ENCODE measurements around the gene ITGA5. TPM values are rescaled to one million over a fixed set of nuclear protein-coding genes. Genes with fewer than 3 reads are reported as not detected.

ITGA5 gene
- total RNA-seq, 1 donor from 2014 or later, result 71.1 TPM

DNA sequence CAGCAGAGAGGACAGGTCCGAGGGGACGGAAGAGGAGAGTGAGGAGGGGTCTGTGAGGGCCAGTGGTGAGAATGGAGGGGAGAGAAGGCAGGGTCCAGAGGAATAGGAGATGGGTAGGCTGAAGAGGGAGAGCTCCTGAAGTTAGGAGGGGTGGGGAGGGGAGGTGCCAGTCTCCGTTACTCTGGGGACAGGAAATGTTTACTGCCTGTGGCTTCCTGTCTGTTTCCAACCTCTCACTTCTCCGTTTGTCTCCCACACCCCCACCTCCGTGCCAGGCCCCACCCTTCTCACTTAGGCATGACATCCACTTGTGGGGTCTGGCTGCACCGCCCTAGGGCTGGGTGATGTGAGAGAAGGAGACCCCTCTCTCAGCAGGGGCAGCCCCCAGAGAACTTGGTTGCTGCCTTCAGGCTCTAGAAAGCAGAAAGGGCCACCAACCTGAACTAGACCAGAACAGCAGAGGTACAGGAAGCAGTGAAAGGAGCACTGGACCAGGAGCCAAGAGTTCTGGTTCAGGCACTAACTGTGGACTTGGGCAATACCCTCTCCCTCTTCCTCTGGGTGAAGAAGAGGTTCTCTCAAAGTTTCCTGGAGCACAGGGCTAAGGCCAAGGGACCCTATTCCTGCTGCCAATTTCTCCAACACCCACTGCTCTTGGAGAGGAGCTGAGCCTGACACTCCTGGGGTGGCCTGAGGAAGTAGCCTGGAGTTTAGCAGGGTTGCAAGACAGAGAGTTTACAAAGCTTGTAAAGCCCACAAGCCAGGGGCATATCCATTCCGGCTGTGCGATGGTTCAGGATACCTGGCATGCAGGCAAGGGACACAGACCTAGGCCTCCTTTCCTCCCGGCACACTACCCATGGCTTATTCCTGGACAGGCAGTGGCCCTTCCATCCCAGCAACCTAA is 5.5 kb downstream of the ITGA5 start:
- intact Hi-C loops (cut with micrococcal nuclease), result loop anchor here (1.0 to 10.0 kb wide), 14 partner anchors 8 to 1704 kb away; partner anchors contain the start of genes BLOC1S1, NCKAP1L, RPL41 and TARBP2

DNA sequence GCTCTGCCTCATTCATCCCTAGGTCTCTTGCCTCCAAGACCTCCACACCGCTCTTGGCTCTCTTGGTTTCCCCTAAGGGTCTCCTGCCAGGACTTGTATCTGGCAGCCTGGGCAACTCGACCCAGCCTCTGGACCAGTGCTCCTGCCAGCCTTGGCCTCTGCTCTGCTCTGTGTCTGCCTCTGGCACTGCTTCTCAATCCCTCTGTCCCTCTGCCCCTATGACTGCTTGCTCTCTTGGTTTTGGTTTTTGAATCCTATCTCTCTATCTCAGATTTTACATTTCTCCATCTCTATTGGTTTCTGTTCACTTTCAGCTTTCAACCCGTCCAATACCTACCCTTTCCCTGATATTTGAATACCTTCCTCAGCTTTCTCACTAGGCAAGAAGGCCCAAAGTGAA is 6.3 kb downstream of the ITGA5 start:
- intact Hi-C loops (cut with micrococcal nuclease), result loop anchor here (1.0 to 10.0 kb wide), 14 partner anchors 8 to 1705 kb away; partner anchors contain the start of genes BLOC1S1, NCKAP1L, RPL41 and TARBP2

DNA sequence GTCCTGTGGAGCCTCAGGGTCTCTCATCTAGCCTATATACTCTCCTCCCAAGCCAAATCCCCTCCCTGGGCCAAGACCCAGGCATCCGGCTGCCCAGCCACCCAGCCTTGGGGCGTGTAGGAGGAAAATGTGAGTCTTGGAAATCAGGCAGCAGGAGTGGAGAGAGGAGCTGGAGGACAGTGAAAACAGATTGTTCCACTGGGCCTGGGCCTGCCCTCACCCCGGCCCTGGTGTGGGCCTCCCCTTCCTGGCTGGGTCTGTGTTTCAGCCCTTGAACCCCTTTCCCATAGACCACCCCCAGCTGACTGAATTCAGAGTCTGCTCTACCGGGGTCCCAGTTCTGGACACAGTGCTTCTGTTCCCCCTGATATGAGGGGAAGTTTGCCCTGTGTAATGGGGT is 6.7 kb downstream of the ITGA5 start:
- intact Hi-C loops (cut with micrococcal nuclease), result loop anchor here (2.0 to 10.0 kb wide), 7 partner anchors 34 to 1705 kb away; partner anchors contain the start of genes BLOC1S1, RPL41, TARBP2 and TESPA1

DNA sequence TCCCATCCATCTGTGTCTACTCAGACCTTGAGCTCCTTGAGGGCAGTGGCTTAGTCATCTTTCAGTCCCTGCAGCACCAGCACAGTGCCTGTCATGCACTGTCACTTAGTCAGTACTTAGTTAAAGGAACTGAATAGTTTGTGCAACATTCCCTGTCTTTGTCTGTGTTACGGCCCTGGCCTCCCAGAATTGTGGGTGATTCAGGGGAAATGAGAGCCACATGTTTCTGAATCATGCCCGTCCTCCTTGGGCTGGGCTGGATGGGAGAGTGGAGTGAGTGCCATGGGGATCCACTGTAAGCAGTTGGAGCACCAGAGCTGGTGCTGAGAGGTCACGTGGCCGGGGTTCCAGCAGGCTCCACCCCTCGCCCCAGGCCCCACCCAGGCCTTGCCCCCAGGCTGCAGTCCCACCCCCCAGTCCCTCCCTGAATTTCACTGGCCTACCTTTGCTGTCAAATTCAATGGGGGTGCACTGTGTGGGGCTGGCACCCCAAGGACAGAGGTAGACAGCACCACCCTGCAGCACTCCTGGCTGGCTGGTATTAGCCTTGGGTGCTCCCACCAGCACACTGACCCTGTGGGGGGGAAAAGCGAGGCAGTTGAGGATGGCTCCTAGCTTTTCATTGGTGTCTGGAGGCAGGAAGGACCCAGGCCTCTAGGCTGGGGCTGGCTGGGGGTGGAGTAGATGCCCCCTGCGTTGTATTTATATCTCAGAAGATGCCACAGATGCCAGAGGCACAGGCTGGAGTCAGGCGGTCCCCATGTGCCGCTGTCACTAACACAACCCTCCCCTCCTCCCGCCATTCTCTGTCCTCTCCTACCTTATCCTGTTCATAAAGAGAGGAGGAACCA is 7.5 kb downstream of the ITGA5 start:
- intact Hi-C loops (cut with micrococcal nuclease), result loop anchor here (2.0 to 10.0 kb wide), 7 partner anchors 33 to 1706 kb away; partner anchors contain the start of genes BLOC1S1, RPL41, TARBP2 and TESPA1

DNA sequence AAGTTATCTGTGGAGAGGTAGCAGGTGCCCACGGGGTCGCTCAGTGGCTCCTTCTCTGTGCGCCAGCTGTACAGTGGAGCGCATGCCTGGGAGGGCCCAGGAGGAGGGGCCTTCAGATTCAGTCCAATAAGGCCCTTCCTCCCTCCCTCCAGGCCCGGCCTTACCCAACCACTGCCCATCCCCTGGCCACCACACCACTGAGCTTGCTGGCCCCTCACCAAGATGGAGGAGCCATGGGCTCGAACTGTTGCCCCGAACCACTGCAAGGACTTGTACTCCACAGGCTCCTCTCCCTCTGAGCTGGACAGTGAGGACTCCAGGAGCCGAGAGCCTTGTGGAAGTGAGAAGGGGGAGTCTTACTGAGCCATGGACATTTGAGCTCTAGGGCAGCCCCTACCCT is 9.8 kb downstream of the ITGA5 start:
- intact Hi-C loops (cut with micrococcal nuclease), result no loop called here

DNA sequence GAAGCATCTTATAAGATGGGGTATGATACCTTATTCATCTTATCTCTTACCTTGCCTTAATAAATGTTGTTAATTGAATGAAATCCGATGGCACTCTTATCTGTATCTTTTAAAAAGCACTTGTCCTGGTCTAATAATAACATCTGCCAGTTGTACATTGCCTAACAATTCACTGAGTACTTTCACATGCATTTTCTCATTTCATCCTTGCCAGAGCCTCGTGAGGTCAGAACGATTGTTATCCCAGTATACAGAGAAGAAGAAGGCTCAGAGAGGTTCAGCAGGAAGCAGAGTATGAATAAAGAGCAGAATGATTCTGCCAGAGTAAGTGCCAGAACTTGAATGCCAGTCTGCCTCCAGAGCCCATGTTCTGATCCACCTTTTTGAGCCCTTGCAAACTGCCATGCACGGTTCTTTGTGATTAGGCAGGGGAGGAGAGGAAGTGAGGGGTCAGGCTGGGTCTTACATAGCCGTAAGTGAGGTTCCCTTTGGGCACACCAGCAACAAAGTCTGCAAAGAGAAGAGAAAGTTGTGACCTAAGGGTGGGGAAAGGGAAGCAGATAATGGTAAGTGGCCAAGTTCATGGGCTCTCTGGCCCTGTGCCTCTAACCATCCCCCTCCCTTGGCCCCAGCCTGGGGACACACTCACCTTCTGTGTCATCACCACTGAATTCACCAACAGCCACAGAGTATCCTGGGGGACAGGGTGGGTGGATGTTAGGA is 11.7 kb downstream of the ITGA5 start:
- intact Hi-C loops (cut with micrococcal nuclease), result no loop called here

DNA sequence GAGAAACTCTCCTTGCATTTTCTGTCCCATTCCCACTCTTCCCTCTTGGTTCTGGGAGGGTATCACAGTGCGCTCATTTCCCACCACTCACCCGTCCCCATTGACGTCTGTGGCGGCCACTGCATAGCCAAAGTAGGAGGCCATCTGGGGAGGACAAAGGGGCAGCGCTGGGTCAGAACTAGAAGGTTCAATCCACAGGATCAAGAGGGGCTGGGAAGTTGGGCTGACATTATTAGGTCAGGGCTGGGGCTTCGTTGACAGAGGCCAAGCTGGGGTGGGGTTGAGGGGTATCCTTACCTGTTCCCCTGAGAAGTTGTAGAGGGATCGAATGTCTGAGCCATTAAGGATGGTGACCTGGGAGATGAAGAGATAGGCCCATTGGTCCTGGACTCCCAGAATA is 13.5 kb downstream of the ITGA5 start:
- intact Hi-C loops (cut with micrococcal nuclease), result no loop called here

DNA sequence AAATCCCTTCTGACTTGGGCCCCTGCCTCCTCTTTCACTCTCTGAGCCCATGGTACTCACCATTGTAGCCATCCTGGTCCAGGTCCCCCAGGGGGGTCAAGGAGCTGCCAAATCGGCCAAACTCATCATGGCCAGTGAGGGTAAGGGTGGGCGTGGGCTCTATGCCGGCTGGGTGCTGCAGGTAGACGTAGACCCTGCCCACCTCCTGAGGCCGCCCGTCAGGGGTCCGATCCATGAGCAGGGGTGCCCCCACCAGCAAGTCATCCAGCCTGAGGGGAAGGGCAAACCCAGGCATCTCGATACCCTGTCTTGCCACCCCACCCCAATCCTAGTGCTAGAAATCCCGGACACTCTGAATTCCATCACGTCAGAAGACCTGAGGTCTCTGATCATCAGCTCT is 14.0 kb downstream of the ITGA5 start:
- intact Hi-C loops (cut with micrococcal nuclease), result no loop called here

DNA sequence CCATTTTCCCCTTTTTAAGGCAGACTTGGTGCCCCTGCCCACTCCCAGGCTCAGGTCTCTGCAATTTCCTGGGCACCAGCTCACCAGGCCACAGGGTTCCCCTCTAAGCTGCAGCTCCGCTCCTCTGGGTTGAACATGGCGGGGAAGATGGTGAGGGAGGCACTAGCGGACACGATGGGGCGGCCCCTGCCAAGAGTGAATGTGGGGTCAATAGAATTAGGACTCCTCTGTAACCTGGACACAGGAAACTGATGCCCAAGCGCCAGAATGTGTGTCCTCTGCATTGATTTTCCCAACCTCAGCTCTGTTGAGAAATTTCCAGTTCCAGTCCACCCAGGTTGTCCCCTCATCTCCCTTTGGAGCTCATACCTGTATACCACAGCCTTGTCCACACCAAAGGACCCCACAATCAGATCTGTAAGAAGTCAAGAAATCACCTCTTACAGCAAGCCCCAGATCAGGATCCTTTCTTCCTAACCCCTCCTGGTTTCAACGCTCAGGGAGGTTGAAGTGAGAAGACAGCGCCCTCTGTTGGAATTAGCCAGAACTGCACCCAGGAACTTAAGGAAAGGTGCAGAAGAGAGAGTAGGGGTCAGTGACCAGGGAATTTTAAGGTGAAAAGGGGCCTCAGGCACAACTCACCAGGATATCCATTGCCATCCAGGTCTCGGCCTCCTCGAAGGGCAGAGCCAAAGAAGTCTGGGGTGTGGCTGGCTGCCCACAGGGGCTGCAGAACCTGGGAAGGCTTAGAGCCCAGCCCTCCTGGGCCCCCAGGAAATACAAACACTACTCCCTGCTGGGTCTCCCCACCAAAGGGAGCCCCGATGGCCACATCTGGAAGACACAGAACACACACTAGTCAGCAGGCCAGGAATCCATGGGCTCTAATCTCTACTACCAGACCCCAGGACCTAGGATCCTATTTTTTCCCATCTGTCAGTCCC is 14.7 kb downstream of the ITGA5 start:
- intact Hi-C loops (cut with micrococcal nuclease), result loop anchor here (1.0 kb wide), 2 partner anchors 9 to 35 kb away; no protein-coding TSS in a partner anchor

DNA sequence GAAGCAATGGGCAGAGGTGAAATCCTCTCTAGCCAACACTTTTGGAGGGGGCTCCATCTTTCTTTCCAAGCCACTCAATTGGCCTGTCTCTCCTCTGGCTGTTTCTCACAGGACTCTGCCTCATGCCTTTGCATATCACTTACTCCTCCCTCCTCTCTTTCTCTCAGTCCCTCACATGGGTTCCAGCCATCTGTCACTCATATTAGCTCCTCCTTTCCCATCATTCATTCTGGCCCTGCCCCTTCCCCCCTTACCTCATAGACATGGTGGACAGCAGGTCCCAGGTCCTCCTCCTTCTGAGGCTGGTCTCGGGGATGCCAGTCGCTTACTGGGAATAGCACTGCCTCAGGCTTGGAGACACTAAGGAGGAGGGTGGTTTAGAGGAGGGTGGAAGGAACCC is 17.9 kb downstream of the ITGA5 start:
- intact Hi-C loops (cut with micrococcal nuclease), result no loop called here

DNA sequence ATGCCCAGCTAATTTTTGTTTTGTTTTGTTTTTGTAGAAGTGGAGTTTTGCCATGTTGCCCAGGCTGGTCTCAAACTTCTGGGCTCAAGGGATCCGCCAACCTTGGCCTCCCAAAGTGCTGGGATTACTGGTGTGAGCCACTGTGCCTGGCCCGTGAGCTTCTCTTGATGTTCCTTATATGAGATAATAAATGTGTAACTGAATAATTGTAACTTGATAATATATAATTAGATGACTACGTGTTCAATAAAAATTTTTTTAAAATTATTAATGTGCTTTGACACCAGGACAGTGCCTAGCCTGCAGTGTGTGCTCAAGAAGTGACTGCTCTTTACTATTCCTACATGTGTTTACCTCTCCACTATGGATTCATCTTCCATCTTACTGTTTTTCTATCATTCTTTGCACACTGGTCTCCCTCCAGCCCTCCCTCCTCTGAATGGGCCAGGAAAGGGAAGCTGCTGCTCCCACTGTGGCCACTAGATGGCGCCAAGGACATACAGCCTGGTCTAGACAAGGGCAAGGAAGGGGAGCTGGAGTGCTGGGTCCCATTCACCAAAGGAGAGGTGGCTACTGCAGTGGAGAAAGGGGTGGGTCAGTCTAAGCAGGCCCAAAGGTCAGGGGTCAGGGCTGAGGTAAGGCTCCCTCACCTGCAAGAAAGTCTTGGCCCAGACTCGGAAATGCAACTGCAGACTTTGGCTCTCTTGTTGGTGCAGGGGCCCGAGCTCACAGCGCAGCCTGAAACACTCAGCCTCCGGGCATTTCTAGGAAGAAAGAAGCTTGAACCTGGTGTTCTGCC is 19.9 kb downstream of the ITGA5 start:
- intact Hi-C loops (cut with micrococcal nuclease), result loop anchor here (1.0 kb wide), 4 partner anchors 14 to 98 kb away; partner anchors contain the start of gene NCKAP1L

DNA sequence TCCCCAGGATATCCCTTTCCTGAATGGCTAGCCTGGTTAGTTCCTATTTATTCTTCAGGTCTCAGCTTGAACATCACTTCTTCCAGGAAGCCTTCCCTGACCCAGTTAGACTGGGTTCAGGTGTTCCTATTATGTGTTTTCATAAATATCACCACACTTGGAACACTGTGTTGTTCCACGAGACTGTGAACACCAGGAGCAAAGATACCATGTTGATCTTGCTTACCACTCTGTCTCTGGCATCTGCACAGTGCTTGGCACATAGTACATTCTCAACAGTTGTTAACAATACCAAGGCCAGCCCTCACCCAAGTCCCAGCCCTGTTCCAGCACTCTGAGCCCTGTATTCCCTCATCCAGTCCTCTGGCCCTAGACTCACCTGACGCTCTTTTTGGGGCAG is 20.8 kb downstream of the ITGA5 start:
- intact Hi-C loops (cut with micrococcal nuclease), result no loop called here

DNA sequence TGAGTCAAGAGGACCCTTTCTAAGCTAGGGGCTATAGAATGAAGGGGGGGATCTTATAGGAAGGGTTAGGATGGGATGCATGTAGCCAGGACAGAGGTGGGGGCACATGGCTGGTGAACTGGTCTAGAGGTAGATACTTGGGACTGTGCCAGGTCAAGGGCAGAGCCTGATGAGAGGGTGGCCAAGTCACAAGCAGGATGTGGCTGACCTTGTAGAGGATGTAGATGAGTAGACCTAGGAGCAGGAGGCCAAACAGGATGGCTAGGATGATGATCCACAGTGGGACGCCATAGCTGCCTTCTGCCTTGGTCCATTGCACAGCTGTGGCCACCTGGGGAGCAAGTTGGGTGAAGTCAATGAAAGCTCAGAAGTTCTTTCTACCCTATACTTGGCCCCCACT is 21.9 kb downstream of the ITGA5 start:
- intact Hi-C loops (cut with micrococcal nuclease), result no loop called here

DNA sequence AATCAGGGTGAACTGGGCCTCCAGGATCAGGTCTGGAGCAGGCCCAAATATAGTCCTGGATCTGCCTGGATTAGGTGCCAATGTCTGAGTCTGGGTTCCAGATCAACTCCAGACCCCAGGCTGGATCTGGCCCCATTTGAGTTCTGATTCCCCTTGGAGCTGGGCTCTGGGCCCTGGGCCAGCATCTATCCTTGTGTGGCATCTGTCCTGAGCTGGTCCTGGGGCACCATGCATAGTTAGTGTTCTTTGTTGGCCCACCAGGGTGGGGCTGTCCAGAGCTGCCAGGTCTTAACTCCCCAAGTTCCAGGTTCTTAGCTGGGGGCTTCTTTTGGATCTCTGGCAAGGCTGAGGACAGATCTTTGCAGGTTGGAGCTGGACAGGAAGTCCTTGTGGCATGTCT is 23.5 kb downstream of the ITGA5 start:
- intact Hi-C loops (cut with micrococcal nuclease), result no loop called here

DNA sequence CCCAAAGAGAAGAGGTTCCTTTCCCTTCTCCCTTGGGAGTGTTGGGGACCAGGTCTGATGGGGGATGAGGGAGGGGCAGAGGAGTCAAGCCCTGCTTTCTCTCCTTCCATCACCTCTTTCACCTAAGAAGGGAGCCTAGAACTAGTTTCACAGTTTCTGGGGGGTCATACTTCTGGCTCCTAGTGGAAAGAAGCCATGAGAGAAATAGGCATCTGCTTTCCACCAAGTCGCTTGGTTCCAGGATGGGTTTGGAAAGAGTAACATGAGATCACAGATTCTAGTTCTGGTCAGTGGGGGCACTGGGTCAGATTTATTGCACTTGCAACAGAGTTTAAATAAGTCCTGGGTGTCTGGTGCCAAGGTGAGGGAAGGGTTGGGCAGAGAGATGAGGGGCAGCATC is 24.1 kb downstream of the ITGA5 start:
- intact Hi-C loops (cut with micrococcal nuclease), result no loop called here

DNA sequence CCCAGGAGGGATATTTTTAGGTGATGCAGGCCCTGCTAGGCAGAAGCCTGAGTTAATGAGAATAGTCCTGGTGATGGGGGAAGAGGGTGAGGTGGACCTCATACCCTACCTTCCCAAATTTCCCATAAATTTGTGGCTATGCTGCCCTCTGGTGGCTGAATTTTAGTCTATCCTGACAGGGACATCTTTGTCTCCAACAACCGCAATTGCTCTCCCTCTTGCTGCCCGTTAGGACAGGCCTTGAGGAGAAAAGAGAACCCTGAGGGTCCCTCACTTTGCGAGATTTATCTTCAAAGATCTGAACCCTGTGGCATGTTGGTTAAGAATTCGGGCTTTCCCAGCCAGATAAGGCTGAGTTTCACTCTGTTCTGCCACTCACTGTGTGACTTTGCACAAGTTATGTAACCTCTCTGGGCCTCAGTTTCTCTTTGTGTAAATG is 24.8 kb downstream of the ITGA5 start:
- intact Hi-C loops (cut with micrococcal nuclease), result no loop called here

DNA sequence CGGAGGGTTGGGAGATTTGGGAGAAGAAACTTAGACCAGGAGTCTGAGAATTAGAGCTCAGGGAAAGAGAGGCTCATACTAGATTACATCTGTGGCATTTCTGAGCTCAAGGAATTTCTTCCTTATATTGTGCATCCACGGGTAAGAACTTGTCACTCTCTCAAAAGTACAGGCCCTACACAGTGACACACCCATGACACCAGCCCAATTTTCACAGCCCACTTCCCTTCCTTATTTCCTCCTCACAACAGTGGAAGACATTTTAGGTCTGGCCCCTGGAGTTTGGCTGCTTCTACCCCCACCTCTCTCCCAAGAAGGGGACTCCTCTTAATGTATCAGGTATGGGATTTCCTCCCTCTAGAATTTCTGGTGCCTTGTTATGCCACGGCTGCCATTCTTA is 25.3 kb downstream of the ITGA5 start:
- intact Hi-C loops (cut with micrococcal nuclease), result no loop called here

DNA sequence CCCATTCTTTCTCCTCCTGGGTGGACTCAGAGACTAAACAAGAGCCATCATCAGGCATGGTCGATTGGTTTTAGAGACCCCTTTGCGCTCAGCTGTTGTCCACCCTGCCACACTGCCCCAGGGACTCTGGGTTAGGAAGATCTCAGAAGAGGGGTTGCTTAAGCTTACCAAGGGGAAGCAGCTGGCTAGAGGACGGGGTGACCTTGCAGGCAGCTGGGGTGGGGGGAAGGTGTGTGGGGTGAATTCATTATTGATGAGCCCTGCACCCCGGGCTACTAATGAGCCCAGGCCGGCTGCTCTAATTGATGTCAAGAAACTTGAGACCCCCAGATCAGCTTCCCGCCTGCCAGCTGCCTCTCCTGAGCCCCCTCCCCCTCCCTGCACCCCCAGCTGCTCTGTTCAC is 25.9 kb downstream of the ITGA5 start:
- intact Hi-C loops (cut with micrococcal nuclease), result no loop called here
